GM21717 (cell line): ENCODE data around the gene EDDM3A.
"Not testable (repeated sequence)": the region's sequence is repeated elsewhere in the genome, so short reads cannot be mapped to it uniquely, and the experiment has no call there.

ENCODE experiments used
- ATAC-seq: cut with Tn5 transposase; IDR thresholded peaks from one replicate; pipeline ENCODE4 v1.9.1; 2021; ENCODE audit warnings: mild to moderate bottlenecking, moderate library complexity; ENCODE audit not compliant: unreplicated experiment

EDDM3A gene

GRCh38 chr14:20732979-20733635, 12.6 kb upstream of the EDDM3A start:
- no peak for ATAC-seq

- ATAC-seq: no peak
Observed at GRCh38 chr14:20733684-20734429, 11.8 kb upstream of the EDDM3A start.

- no peak for ATAC-seq
Observed at GRCh38 chr14:20734430-20734806, 11.3 kb upstream of the EDDM3A start.

- ATAC-seq: not testable (repeated sequence)
Observed at GRCh38 chr14:20738292-20738691, 7.4 kb upstream of the EDDM3A start.

- no peak for ATAC-seq
Observed at GRCh38 chr14:20742132-20742531, 3.6 kb upstream of the EDDM3A start.

- no peak for ATAC-seq
Observed at GRCh38 chr14:20743556-20743955, 2.1 kb upstream of the EDDM3A start.

- ATAC-seq: no peak
Observed at GRCh38 chr14:20746566-20746965, 879 bp downstream of the EDDM3A start.

- no peak for ATAC-seq
Observed at GRCh38 chr14:20748439-20748838, 2.8 kb downstream of the EDDM3A start.

GRCh38 chr14:20750194-20750593, 4.5 kb downstream of the EDDM3A start:
- ATAC-seq: no peak

- no peak for ATAC-seq
Observed at GRCh38 chr14:20751963-20752562, 6.4 kb downstream of the EDDM3A start.

GRCh38 chr14:20754308-20754707, 8.6 kb downstream of the EDDM3A start:
- no peak for ATAC-seq

- ATAC-seq: no peak
Observed at GRCh38 chr14:20755037-20755436, 9.3 kb downstream of the EDDM3A start.

GRCh38 chr14:20757965-20758364, 12.3 kb downstream of the EDDM3A start:
- no peak for ATAC-seq

- ATAC-seq: not testable (repeated sequence)
Observed at GRCh38 chr14:20759465-20759864, 13.8 kb downstream of the EDDM3A start.

- ATAC-seq: no peak
Observed at GRCh38 chr14:20760950-20761349, 15.3 kb downstream of the EDDM3A start.

- no peak for ATAC-seq
Observed at GRCh38 chr14:20768593-20768892, 22.9 kb downstream of the EDDM3A start.

- ATAC-seq: no peak
Observed at GRCh38 chr14:20769421-20769820, 23.7 kb downstream of the EDDM3A start.

- no peak for ATAC-seq
Observed at GRCh38 chr14:20772650-20773049, 27.0 kb downstream of the EDDM3A start.

- ATAC-seq: no peak
Observed at GRCh38 chr14:20774258-20774824, 28.7 kb downstream of the EDDM3A start.

GRCh38 chr14:20775043-20775442, 29.4 kb downstream of the EDDM3A start:
- ATAC-seq: no peak

GRCh38 chr14:20775901-20776300, 30.2 kb downstream of the EDDM3A start:
- no peak for ATAC-seq

GRCh38 chr14:20781803-20782202, 36.1 kb downstream of the EDDM3A start:
- ATAC-seq: no peak
